GM18520 (cell line): ENCODE measurements around the gene KAT6B.

Source experiments
- ATAC-seq: cut with Tn5 transposase; IDR thresholded peaks from one replicate; pipeline ENCODE4 v1.9.1; 2021; ENCODE audit not compliant: unreplicated experiment

KAT6B gene

DNA sequence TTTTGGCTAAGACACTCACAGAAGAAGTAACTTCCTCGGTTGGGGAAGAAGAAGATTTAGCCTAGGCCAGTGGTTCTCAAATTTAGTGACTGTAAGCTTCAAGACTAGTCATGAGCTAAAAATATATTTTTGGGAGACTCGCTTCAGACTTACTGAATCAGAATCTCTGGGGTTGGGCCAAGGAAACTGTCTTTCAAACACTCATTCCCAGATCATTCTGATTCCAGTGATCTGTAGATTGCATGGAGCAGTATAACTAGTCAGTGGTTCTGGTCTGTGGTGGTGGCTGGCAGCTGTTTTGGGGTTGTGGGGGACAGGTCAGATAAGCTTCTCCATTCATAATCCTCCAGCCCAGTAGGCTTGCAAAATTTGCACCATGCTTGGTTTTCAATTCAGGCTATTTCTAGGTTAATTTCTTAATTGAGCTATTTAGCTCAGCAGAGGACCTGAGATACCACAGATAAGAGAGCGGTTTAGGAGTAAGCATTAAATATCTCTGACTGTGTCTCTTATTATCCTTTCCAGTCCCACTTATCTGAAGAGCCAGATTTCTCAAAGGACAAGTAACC lies 3.8 kb upstream of the KAT6B start:
- ATAC-seq = no peak

DNA sequence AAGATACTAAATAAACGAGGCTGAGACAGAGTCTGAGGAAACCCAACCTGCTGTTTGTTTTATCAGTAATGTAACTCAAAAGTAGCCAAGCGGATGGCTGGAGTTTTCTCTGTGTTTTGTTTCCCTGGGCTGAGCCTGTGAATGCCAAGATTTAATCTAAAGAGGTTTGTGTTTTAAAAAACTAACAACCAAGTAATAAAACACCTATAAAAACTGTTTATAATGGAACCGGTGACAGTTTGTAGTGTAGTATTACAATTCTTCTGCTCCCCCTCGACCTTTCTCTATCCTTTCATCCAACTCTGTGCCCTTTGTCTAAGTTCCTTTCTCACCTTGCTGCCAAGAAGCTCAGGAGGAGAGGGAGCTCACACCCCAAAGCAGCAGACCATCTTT lies 2.6 kb upstream of the KAT6B start:
- ATAC-seq = no peak

DNA sequence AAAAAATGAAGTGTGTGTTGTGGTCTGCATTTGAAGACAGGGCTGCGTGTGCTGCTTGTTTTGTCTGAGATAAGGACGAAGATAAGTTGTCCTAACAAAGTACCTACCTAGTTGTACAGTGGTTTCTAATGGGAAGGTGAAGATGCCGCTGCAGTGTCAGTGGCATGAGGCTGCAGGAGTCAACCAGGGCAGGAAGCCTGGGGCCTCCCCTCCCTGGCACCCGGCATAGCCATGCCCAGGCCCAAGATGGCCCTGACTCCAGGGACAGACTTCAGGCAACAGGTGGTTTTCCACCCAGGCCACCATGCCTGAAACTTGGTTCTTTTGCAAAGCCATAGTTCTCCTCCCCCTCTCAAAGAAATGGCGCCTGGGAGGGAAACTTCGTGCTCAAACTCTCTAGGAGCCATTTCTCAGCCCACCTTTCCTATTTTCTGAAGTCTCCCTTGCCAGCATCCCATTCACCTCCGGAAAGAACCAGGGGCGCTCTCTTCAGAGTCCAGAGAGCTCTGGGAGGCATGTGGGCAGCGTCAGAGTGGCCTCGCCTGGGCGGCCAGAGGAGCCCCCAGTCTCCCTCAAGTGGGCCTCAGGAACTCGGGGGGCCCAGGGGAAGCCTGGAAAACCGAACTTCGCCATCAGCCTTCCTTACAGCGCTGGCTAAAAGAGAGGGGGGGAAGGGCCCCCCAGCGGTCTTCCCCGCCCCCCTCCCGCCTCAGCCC lies 2.1 kb upstream of the KAT6B start:
- no peak for ATAC-seq

DNA sequence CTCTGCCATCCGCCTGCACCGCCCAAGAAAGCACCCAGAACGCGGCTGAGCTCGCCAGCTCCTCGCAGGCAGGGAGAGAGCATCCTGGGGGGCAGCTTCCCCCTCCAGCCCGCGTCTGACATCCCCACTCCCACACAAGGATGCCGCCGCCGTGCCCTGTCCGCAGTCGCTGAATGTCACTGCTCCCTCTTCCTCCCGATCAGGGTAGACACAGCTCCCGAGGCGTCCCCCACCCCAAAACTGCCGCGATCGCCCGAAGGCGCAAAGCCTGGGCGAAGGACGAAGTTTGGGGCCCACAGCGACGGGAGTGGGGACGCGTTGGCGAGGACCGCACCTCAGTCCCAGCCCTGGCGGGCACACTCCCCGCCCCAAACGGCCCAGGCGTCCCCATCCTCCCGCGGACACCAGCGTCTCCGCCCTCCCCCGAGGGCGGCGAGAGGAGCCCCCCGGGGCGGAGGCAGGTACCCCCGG lies 1.5 kb upstream of the KAT6B start:
- ATAC-seq = no peak

DNA sequence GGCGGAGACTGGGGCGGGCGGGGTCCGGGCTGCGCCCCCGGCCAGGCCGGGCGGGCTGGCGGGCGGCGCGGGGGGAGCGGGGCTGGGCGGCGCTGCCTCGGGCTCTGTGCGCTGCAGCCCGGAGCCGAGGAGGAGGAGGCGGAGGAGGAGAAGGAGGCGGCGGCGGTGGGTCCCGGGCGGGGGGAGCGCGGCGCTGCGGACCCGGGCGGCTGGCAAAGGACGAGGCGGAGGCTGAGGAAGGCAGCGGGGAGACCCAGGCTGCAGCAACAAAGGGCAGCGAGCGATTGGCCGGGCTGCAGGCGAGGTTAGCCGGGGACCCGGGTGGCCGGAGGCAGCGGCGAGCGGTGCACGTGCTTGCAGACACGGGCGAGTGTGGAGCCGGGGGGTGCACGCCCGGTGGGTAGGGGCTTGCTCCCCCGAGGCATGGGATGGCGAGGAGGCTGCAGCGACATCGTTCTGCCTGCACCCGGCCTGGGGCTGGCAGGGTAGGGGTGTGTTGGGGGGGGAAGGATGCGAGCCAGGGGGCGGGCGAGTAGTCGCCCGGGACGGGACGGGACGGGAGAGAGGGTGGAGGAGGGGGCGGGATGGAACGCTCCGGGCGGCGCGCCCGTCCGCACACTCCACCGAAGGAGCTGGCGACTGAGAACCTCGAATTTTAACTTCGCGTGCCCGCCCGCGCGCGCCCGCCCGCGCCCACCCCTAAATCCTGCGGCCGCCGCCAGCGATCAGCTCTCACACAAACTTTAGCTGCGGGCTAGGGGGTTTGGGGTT lies 844 bp upstream of the KAT6B start:
- ATAC-seq = no peak

DNA sequence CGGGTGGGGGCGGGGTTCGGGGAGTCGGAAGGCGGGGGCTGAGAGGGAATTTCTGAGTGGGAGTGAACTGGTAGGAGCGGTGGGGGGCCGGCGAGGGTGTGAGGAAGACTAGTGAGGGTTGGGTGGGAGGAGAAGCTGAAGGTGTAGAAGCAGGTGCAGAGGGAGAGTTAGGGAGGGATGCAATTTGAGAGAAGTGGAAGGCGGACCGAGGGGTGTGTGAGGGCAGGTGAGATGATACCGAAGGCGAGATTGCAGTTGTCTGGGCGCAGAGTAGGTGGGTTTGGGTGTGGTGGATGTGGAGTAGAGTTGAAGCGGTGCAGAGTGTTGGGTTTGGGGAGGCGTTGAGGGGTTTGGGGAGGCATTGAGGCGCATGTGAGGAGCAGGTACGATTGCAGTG lies 643 bp downstream of the KAT6B start:
- no peak for ATAC-seq

DNA sequence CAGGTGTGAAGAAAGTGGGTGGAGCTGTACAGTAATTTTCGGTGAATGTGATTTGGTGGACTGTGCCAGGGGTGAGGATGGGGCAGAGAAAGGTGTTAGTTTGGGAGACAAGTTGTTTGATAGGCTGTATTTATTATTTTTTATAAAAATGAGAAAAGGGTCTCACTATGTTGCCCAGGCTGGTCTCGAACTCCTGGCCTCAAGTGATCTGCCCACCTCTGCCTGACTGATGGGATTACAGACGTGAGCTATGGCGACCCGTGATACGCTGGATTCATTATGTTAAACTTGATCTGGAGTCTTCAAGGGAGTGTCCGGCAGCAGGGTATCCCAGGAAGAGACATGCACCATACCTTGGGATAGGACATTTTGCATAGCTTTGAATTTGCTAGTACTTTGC lies 1.3 kb downstream of the KAT6B start:
- no peak for ATAC-seq

DNA sequence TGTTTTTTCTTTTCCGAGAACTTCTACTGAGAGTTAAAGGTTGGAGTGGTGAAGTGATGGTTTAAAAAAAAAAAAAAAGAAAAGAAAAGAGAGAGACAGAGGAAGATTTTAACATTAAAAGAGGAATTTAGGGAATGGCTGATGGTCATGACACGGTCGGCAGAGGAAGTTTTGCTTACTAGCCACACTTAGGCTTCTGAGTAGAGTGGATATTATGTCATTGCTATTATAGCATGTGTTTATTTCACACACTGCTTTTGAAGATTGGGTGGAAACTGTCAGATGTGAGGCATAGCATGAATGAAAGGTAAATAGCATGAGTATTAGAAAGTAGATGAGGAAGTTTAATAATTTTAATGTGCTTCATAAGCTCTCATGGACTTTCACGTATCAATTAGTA lies 2.5 kb downstream of the KAT6B start:
- ATAC-seq = no peak

DNA sequence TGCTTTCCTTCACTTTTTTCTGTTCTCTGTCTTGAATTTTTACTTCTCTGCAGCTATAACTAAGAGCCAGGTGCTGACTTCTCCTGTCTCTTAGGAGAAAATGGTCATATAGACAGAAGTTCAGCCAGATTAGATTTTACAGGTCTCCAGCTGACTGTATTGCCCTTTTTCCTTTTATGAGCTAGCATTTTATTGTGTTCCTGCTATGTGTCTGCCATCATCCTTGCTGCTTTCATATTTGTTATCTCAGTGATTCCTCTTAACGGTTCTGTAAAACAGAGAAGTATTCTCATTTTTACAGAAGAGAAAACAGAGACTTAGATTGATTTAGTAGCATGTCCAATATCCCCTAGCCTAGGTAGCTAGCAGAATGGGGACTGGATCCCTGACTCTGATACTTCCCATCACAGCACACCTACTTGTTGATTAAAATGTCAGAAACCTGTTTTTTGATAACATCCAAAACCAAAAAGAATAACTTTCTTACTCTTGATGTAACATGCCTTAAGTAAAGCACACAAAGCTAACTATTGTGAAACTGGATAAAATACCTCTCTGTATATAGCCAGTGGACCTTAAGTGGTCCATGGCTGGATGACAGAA lies 5.2 kb downstream of the KAT6B start:
- ATAC-seq = no peak

DNA sequence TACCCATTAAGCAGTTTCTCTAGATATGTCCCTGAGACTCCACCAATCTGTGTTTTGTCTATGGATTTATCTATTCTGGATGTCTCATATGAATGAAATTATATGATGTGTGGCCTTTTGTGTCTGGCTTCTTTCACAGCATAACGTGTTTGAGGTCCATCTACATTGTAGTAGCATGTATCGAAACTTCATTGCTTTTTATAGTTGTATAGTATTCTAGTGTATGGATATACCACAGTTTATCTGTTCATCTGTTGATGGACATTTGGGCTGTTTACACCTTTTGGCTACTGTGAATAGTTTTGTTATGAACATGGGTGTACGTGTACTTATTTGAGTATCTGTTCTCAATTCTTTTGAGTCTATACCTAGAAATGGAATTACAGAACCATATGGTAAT lies 9.6 kb downstream of the KAT6B start:
- ATAC-seq = no peak

DNA sequence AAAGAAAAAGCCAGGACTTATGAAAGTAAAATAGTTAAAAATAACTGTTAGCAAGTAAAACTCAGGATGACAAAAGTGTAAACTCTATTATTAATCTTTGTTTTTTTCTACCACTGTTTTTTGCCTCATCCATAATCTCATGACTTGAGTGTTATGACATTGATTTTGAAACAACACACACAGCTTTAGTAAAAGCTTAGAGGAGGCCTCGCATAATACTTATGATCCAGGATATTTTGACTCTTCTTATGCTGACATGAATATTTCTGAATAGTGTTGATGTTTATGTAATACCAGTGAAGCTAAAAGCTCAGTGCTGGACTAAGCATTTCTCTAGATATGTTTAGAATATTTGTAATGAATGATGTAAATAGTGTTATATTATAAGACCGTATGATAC lies 10.5 kb downstream of the KAT6B start:
- no peak for ATAC-seq

DNA sequence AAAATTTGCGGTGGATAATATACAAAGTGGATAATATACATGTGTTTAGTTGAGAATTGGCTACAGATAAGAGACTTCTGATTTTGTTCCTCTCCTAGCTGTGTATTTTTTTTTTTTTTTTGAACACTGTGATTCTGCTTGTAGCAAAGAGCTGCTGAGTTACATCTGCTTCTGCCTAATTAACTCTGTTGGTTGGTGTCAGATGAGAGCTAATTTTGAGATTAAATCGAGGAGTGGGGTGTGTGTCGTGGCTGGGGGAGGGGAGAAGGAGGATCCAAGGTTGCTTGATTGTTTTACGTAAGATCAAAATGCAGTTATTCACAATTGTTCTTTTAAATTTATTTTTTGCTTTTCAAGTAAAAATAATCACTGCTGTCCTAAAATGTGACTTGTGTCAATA lies 11.3 kb downstream of the KAT6B start:
- no peak for ATAC-seq

DNA sequence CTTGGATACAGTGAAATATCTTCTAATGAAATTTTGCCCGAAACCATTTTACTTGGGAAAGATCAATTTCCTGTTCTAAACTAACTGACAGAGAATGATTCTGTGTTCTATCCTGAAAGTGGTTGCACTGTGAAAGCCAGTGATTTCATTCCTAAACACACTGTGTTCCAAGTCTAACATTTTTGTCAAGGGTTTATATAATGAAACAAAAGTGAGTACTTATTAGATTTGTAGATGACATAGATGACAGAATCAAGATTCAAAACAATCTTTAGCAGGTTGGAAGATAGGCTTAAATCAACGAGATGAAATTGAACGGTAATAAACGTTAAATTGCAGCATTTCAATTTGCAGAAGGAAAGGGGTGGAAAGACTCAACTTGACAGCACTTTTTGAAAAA lies 13.3 kb downstream of the KAT6B start:
- no peak for ATAC-seq

DNA sequence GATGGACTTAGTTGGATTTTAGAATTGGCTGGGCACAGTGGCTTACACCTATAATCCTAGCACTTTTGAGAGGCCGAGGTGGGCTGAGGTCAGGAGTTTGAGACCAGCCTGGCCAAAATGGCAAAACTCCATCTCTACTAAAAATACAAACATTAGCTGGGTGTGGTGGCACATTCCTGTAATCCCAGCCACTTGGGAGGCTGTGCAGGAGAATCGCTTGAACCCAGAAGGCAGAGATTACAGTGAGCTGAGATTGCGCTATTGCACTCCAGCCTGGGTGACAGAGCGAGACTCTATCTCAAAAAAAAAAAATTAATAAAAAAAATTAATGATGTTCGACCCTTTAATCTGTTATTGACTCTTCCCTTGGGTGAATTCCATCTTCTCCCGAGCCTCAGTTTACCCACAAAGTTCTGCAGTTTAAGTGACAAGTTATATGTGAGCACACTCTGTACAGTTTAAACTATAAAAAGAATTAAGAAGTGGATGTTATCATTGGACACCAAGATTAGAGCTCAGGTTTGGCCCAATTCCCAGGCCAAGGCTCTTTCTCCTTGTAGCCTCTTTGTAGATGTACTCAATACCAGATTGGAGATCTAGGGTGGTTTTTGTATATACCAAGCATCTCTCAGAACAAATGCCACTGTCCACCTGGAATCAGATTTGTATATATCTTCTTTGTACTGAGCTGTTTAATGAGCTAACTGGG lies 15.0 kb downstream of the KAT6B start:
- no peak for ATAC-seq

DNA sequence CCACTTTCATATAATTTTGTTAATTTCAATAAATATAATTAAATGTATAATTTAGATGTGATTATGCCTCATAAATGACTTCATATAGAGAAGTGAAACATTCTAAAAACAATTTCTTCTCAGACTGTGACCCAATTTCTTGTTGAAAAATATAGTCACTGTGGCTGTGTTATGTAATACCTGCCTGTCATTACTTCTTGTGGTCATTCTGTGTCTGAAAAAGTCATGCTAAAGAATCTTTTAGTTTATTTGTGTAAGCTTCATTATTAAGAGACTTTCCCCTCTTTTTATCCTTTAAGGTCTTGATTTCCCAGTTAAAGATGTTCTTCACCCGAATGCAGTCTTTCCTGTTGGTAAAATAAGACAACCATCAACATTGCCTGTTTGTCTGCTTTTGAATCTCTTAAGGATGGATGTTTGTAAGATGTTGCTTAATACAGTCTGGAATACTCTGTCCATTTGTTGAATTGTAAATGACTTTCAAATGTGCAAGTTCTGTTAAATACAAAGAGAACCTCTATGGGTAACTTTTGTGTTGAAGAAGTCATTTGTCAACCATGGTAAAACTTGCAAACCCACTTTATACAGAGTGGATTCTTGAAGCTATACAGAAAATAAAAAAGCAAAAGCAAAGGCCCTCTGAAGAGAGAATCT lies 16.0 kb downstream of the KAT6B start:
- ATAC-seq = no peak

DNA sequence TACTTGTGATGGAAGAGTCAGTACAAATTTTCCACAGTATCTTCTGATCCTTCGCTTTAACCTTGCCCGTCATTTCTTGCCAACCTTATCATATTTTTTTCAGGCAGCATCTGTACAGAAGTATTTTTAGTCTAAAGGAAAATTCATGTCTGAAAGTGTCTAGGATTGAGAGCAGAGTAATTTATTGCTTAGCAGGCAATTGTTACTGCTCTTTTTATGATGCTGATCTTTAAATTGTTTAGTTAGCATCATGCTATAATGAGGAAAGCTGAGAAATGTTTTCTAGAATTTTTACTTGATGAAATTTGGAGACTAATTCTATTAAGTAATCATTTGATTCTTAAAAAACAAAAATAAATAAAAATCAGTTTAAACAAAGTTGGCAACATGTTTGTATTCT lies 20.6 kb downstream of the KAT6B start:
- ATAC-seq = no peak

DNA sequence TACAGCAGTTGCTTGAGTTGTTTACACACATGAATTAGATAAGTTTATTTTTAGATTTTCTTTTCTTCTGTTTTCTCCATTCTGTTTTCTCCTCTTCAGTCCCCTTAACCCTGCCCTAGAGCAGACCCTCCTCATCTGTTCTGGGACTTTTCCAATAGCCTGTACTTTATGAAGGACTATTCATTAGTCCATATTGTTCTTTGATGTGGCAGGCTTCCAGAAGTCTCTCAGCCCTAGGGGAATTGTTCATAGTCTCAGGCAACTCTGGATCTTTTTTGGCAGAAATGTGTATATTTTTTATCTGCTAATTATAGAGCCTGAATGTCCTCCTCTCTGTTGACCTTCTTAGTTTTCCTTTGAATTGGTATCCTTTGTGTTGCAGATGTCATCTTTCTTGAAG lies 25.4 kb downstream of the KAT6B start:
- no peak for ATAC-seq

DNA sequence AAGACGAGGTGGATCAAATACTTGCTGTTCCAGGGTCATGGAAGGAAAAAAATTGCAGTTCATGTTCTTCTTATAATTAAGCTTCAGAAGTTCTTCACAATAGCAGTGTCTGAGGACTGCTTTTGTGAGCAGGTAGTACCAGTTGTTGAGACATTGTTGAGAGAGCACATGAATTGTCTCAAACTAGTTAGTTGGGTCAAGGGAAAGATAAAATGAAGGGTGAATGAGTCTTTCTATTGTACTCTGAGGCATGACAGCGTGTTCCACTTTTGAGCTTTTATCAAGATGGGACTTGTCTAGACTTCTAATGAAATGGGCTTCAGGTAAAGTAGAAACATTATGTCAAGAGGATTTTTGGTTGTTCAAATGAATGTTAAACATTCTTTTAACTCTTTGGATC lies 26.0 kb downstream of the KAT6B start:
- ATAC-seq = no peak

DNA sequence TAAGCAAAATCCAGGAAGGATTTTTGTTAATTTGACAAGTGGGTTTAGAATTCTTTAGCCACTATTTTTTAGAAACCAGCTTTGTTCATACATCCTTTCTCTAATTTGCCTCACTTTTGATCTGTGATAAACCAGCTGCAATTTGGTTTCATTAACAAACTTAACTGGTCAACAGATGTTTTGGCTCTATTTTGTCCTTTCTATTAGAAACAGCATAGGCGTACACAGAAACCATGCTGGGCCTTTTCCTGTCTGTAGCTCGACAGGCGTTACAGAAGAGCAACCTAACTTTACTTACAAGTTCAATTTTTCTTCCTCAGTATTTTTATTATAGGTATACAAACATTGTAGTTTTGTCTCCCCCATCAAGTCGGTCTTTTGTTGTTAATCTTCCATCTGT lies 28.2 kb downstream of the KAT6B start:
- no peak for ATAC-seq

DNA sequence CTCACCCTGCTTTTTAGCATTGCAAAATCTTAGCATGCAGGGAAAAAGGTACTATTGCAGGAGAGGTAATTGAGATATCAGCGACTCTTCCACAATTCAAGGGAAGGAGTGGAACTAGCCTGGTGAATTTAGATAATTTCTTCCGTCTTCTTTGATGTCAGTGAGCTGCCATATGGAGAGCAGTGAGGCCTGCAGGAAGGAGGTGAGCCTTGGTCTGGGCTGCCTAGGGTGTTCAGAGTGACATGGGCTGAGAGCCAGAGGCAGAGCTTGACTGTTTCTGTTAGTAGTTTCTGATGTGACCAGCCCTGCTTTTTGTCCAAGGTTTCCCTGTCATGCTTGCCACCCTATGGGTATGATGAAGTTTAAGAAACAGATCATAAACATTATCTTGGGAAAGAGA lies 28.6 kb downstream of the KAT6B start:
- ATAC-seq = no peak

DNA sequence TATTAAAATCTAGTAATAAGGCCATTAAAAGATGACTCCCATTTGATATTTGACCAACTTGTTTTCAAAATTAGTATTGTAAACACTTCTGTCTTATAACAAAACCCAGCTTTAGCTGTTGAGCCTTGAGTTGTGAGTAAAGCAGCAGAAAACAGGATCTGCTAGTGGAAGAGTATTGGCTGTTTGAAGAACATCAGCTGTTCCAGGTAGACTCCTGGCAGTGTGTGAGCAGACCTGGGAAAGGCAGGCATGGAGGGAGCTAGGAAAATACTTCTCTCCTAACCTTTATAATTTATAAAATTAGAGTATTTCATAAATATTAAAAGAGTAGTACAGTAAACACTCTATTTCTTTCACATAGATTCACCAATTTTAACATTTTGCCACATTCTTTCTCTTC lies 29.0 kb downstream of the KAT6B start:
- no peak for ATAC-seq
